ENCODE data around the gene APOD.
"Not testable (repeated sequence)": the region's sequence is repeated elsewhere in the genome, so short reads cannot be mapped to it uniquely, and the experiment has no call there.

DNA sequence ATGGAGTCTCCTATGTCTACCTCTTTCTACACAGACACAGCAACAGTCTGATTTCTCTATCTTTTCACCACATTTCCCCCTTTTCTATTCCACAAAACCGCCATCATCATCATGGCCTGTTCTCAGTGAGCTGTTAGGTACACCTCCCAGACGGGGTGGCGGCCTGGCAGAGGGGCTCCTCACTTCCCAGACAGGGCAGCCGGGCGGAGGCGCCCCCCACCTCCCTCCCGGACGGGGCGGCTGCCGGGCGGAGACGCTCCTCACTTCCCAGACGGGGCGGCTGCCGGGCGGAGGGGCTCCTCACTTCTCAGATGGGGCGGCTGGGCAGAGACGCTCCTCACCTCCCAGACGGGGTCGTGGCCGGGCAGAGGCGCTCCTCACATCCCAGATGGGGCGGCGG is 15.8 kb upstream of the APOD start:
- TF ChIP-seq ARNT (IDR thresholded peaks at IDR 0.05); SP1 (IDR thresholded peaks at IDR 0.05); FOXM1 (IDR thresholded peaks at IDR 0.05; ENCODE audit: borderline replicate concordance); CTBP1 (IDR thresholded peaks at IDR 0.05; ENCODE audit: borderline replicate concordance); PKNOX1 (IDR thresholded peaks at IDR 0.05); ELF4 (IDR thresholded peaks at IDR 0.05): not testable (repeated sequence)

Measured in HEK293T (cell line).